PC-3 (cell line): ENCODE results near the gene EXOC6B. TPM values are rescaled to one million over a fixed set of nuclear protein-coding genes. Genes with fewer than 3 reads are reported as not detected.

Source experiments
- ATAC-seq: fragments of 200-7000 bp; cut with Tn5 transposase; 2 replicates; pipeline ENCODE4 v1.9.1; 2020; ENCODE audit warnings: mild to moderate bottlenecking, moderate library complexity
- BruUV-seq: library from RNA; stranded (reverse); fragments of 400-500 nt; replicated peaks from 2 replicates; lab custom pipeline; 2021; lab: Mats Ljungman, UMichigan
- CTCF ChIA-PET: fragments of 300-600 bp; sonication (Branson Sonifier 250); formaldehyde crosslinking; loops from one replicate; lab custom pipeline; 2022; ENCODE audit warnings: antibody characterized with exemption; lab: Charles Lee
- POLR2A ChIA-PET: fragments of 300-600 bp; sonication (Branson Sonifier 250); formaldehyde crosslinking; loops from one replicate; lab custom pipeline; 2022; ENCODE audit warnings: antibody characterized with exemption; ENCODE audit not compliant: unreplicated experiment; lab: Charles Lee
- DNase-seq: peaks from one replicate; pipeline ENCODE4 v3.0.0-alpha.2; 2015
- H2AFZ ChIP-seq: fragments of 300-600 bp; sonication (generic); 2 replicates; pipeline ENCODE4 v1.6.0; 2016; ENCODE audit warnings: antibody characterized with exemption, low read length
- H3F3A ChIP-seq: fragments of 300-600 bp; sonication (generic); one replicate; pipeline ENCODE4 v1.6.0; 2017; ENCODE audit warnings: antibody characterized with exemption, low read length, control low read depth, mild to moderate bottlenecking; ENCODE audit not compliant: unreplicated experiment
- H3K27ac ChIP-seq: fragments of 300-600 bp; sonication (generic); 2 replicates; pipeline ENCODE4 v1.5.1; 2016; ENCODE audit warnings: mild to moderate bottlenecking, low read length
- H3K27me3 ChIP-seq: fragments of 300-600 bp; sonication (generic); 2 replicates; pipeline ENCODE4 v1.6.1; 2016; ENCODE audit warnings: low read length, mixed read lengths
- H3K36me3 ChIP-seq: fragments of 300-600 bp; sonication (generic); 2 replicates; pipeline ENCODE4 v1.6.1; 2016; ENCODE audit warnings: low read depth, mixed run types, low read length, mixed read lengths
- H3K4me1 ChIP-seq: fragments of 300-600 bp; sonication (generic); 2 replicates; pipeline ENCODE4 v1.5.1; 2016; ENCODE audit warnings: low read length; ENCODE audit not compliant: insufficient read depth
- H3K4me2 ChIP-seq: fragments of 300-600 bp; sonication (generic); 2 replicates; pipeline ENCODE4 v1.6.0; 2016; ENCODE audit warnings: low read length
- H3K4me3 ChIP-seq: fragments of 300-600 bp; sonication (generic); 2 replicates; pipeline ENCODE4 v1.5.1; 2016; ENCODE audit warnings: mild to moderate bottlenecking, low read length, mixed read lengths
- H3K79me2 ChIP-seq: fragments of 300-600 bp; sonication (generic); 2 replicates; pipeline ENCODE4 v1.6.1; 2017; ENCODE audit warnings: low read length, mixed read lengths
- H3K9ac ChIP-seq: fragments of 300-600 bp; sonication (generic); 2 replicates; pipeline ENCODE4 v1.6.0; 2016; ENCODE audit warnings: mild to moderate bottlenecking, low read length
- H3K9me2 ChIP-seq: fragments of 300-600 bp; sonication (generic); replicated peaks from 2 replicates; pipeline ENCODE4 v1.6.1; 2016; ENCODE audit warnings: mixed run types, low read length, mixed read lengths
- H3K9me3 ChIP-seq: fragments of 300-600 bp; sonication (generic); 2 replicates; pipeline ENCODE4 v1.6.1; 2016; ENCODE audit warnings: low read length, mixed read lengths
- H4K20me1 ChIP-seq: fragments of 300-600 bp; sonication (generic); 2 replicates; pipeline ENCODE4 v1.6.1; 2016; ENCODE audit warnings: low read length, mixed read lengths
- CTCF ChIP-seq: fragments of 300-600 bp; sonication (generic); conservative IDR thresholded peaks from 2 replicates; pipeline ENCODE4 v1.5.1; 2017; ENCODE audit warnings: antibody characterized with exemption, low read depth, mild to moderate bottlenecking, low read length
- EZH2 ChIP-seq: fragments of 300-600 bp; sonication (generic); IDR thresholded peaks from one replicate; pipeline ENCODE4 v1.6.1; 2017; ENCODE audit warnings: antibody characterized with exemption, mild to moderate bottlenecking, low read length; ENCODE audit not compliant: unreplicated experiment
- EZH2phosphoT487 ChIP-seq: fragments of 300-600 bp; sonication (generic); IDR thresholded peaks from 2 replicates; pipeline ENCODE4 v1.6.1; 2018; ENCODE audit warnings: mild to moderate bottlenecking, antibody characterized with exemption, low read length, borderline replicate concordance
- intact Hi-C: fragments of 100-400 bp; cut with micrococcal nuclease; formaldehyde crosslinking; loops from 2 replicates; pipeline ENCODE4 v1.9.0; 2023
- total RNA-seq: library from RNA; depleted of rRNA; stranded (reverse); fragments of >200 nt; gene quantifications from 2 replicates; pipeline ENCODE4 v1.2.3, GENCODE V29; 2014

EXOC6B gene
- total RNA-seq, 1 experiment from 2014 or later = 13.9 TPM

GRCh38 chr2:72841462-72842125 is 15.8 kb upstream of the EXOC6B start:
- no peak overlapping the region for H3K4me3 ChIP-seq
- intact Hi-C loops = no loop called here
- BruUV-seq = no TSS peak
- TF ChIP-seq EZH2 (no peak), EZH2phosphoT487 (no peak), CTCF (no peak)
- no peaks in the 10 kb centered on the region for H3K4me1 ChIP-seq
- H3K27ac ChIP-seq = no peak overlapping the region
- no peaks in the 10 kb centered on the region for H3K36me3 ChIP-seq
- ATAC-seq (no peak), DNase-seq (no peak)
- H3F3A ChIP-seq = no peaks in the 10 kb centered on the region
- H3K27me3 ChIP-seq = no peaks in the 10 kb centered on the region
- ChIA-PET CTCF (no interaction called here), POLR2A (interaction anchor here (0.7 kb wide), 1 partner anchor 21 kb away, joined by 3 read pairs; no protein-coding TSS in a partner anchor)
- H3K4me2 ChIP-seq = no peak overlapping the region
- no peaks in the 10 kb centered on the region for H3K9me3 ChIP-seq
- no peak overlapping the region for H3K9ac ChIP-seq
- no peaks in the 10 kb centered on the region for H4K20me1 ChIP-seq
- no peaks in the 10 kb centered on the region for H3K9me2 ChIP-seq
- no peak overlapping the region for H2AFZ ChIP-seq
- H3K79me2 ChIP-seq = no peaks in the 10 kb centered on the region

GRCh38 chr2:72840066-72840465 is 14.2 kb upstream of the EXOC6B start:
- POLR2A ChIA-PET = no interaction called here
- no TSS peak for BruUV-seq
- Histone ChIP-seq H3K27ac (no peak overlapping the region), H4K20me1 (no peaks in the 10 kb centered on the region), H3K4me1 (no peaks in the 10 kb centered on the region), H3K36me3 (no peaks in the 10 kb centered on the region), H3F3A (no peaks in the 10 kb centered on the region), H3K9me3 (no peaks in the 10 kb centered on the region), H3K9me2 (no peaks in the 10 kb centered on the region), H2AFZ (no peak overlapping the region), H3K27me3 (no peaks in the 10 kb centered on the region), H3K4me3 (no peak overlapping the region), H3K4me2 (no peak overlapping the region), H3K9ac (no peak overlapping the region), H3K79me2 (no peaks in the 10 kb centered on the region)
- CTCF ChIA-PET = no interaction called here
- no peak for DNase-seq
- intact Hi-C loops = no loop called here
- no peak for ATAC-seq
- TF ChIP-seq EZH2phosphoT487 (no peak), EZH2 (no peak), CTCF (no peak)

GRCh38 chr2:72837171-72837570 is 11.3 kb upstream of the EXOC6B start:
- Histone ChIP-seq H3K79me2 (no peaks in the 10 kb centered on the region), H2AFZ (no peak overlapping the region), H4K20me1 (no peaks in the 10 kb centered on the region), H3K9me2 (no peaks in the 10 kb centered on the region), H3K36me3 (no peaks in the 10 kb centered on the region), H3K9me3 (no peaks in the 10 kb centered on the region), H3F3A (no peaks in the 10 kb centered on the region), H3K27ac (no peak overlapping the region), H3K4me2 (no peak overlapping the region), H3K4me1 (no peaks in the 10 kb centered on the region), H3K9ac (no peak overlapping the region), H3K4me3 (no peak overlapping the region), H3K27me3 (no peaks in the 10 kb centered on the region)
- DNase-seq (peak; percentile 39), ATAC-seq (peak; percentile 61; the same call in 1 of the 2 replicates)
- CTCF ChIA-PET = no interaction called here
- TF ChIP-seq EZH2phosphoT487 = no peak
- TF ChIP-seq EZH2 = no peak
- no peak for TF ChIP-seq CTCF
- no TSS peak for BruUV-seq
- POLR2A ChIA-PET = no interaction called here
- intact Hi-C loops = no loop called here
